ENCODE results near the gene GMCL1.
"Not testable (repeated sequence)": the region's sequence is repeated elsewhere in the genome, so short reads cannot be mapped to it uniquely, and the experiment has no call there.

Gene GMCL1

GRCh38 chr2:69810550-69810949 is 18.9 kb upstream of the GMCL1 start:
- no peak for DNase-seq

GRCh38 chr2:69811018-69811417 is 18.4 kb upstream of the GMCL1 start:
- no peak for DNase-seq

- no peak for DNase-seq
Measured at GRCh38 chr2:69811591-69811990, 17.9 kb upstream of the GMCL1 start.

GRCh38 chr2:69815717-69816116 is 13.7 kb upstream of the GMCL1 start:
- DNase-seq: no peak

- peak; percentile 87 for DNase-seq
Measured at GRCh38 chr2:69816923-69817542, 12.4 kb upstream of the GMCL1 start.

GRCh38 chr2:69817729-69818501 is 11.5 kb upstream of the GMCL1 start:
- DNase-seq: no peak

- no peak for DNase-seq
Measured at GRCh38 chr2:69827796-69828540, 1.5 kb upstream of the GMCL1 start.

GRCh38 chr2:69828938-69829255 is 563 bp upstream of the GMCL1 start:
- no peak for DNase-seq

- DNase-seq: peak; percentile 52
Measured at GRCh38 chr2:69830045-69830905, 815 bp downstream of the GMCL1 start.

GRCh38 chr2:69830906-69831241 is 1.4 kb downstream of the GMCL1 start:
- not testable (repeated sequence) for DNase-seq

- no peak for DNase-seq
Measured at GRCh38 chr2:69831354-69831905, 2.0 kb downstream of the GMCL1 start.

GRCh38 chr2:69833752-69834151 is 4.3 kb downstream of the GMCL1 start:
- DNase-seq: no peak

- DNase-seq: no peak
Measured at GRCh38 chr2:69835666-69836065, 6.2 kb downstream of the GMCL1 start.

GRCh38 chr2:69836316-69836715 is 6.9 kb downstream of the GMCL1 start:
- no peak for DNase-seq

- no peak for DNase-seq
Measured at GRCh38 chr2:69837533-69837932, 8.1 kb downstream of the GMCL1 start.

- DNase-seq: no peak
Measured at GRCh38 chr2:69843993-69844392, 14.5 kb downstream of the GMCL1 start.

- no peak for DNase-seq
Measured at GRCh38 chr2:69844560-69844959, 15.1 kb downstream of the GMCL1 start.

GRCh38 chr2:69846182-69847067 is 17.0 kb downstream of the GMCL1 start:
- no peak for DNase-seq

GRCh38 chr2:69847068-69847828 is 17.8 kb downstream of the GMCL1 start:
- no peak for DNase-seq

- DNase-seq: no peak
Measured at GRCh38 chr2:69848186-69848790, 18.8 kb downstream of the GMCL1 start.

GRCh38 chr2:69858261-69858660 is 28.8 kb downstream of the GMCL1 start:
- DNase-seq: no peak
